IPS-NIHi11 (cell line): ENCODE results near the gene CUTA.
A peak's percentile ranks its signal among the peaks of the same experiment; 100 is the strongest.

ENCODE experiments used
- DNase-seq: peaks from one replicate; pipeline ENCODE4 v3.0.0; 2012; ENCODE audit warnings: mixed read lengths, low spot score

Gene CUTA

GRCh38 chr6:33417903-33418689 is at the start of gene CUTA:
CUTA (minus strand) TSS chr6:33418107; CDS start chr6:33418000, 107 bp downstream.
- DNase-seq = peak; percentile 86

- no peak for DNase-seq
Observed at GRCh38 chr6:33467091-33467490, 49.2 kb upstream of the CUTA start.

GRCh38 chr6:33466075-33466735 is 48.3 kb upstream of the CUTA start:
- no peak for DNase-seq

GRCh38 chr6:33459226-33459625 is 41.3 kb upstream of the CUTA start:
- no peak for DNase-seq

- DNase-seq = no peak
Observed at GRCh38 chr6:33458676-33459075, 40.8 kb upstream of the CUTA start.

- no peak for DNase-seq
Observed at GRCh38 chr6:33456156-33456555, 38.2 kb upstream of the CUTA start.

GRCh38 chr6:33455051-33455450 is 37.1 kb upstream of the CUTA start:
- DNase-seq = no peak

- DNase-seq = peak; percentile 99
Observed at GRCh38 chr6:33454009-33454946, 36.4 kb upstream of the CUTA start, which contains the start of gene ZBTB9. ZBTB9 (plus strand) TSS chr6:33454576; CDS start chr6:33455101, 525 bp downstream.

- no peak for DNase-seq
Observed at GRCh38 chr6:33453393-33454008, 35.6 kb upstream of the CUTA start.

- no peak for DNase-seq
Observed at GRCh38 chr6:33452496-33452895, 34.6 kb upstream of the CUTA start.

GRCh38 chr6:33451606-33452005 is 33.7 kb upstream of the CUTA start:
- DNase-seq = no peak

GRCh38 chr6:33450434-33450833 is 32.5 kb upstream of the CUTA start:
- DNase-seq = no peak

GRCh38 chr6:33446356-33446755 is 28.4 kb upstream of the CUTA start:
- no peak for DNase-seq

- no peak for DNase-seq
Observed at GRCh38 chr6:33445119-33445603, 27.3 kb upstream of the CUTA start.

GRCh38 chr6:33443619-33444504 is 26.0 kb upstream of the CUTA start:
- no peak for DNase-seq

GRCh38 chr6:33443025-33443424 is 25.1 kb upstream of the CUTA start:
- DNase-seq = no peak

GRCh38 chr6:33442283-33442682 is 24.4 kb upstream of the CUTA start:
- DNase-seq = no peak

- no peak for DNase-seq
Observed at GRCh38 chr6:33441457-33441856, 23.6 kb upstream of the CUTA start.

- DNase-seq = no peak
Observed at GRCh38 chr6:33440649-33441309, 22.9 kb upstream of the CUTA start.
